HepG2 (cell line): ENCODE measurements around the gene RSL1D1. TPM values are rescaled to one million over a fixed set of nuclear protein-coding genes. Genes with fewer than 3 reads are reported as not detected.

Source experiments
- BHLHE40 ChIP-seq: IDR thresholded peaks from 2 replicates; pipeline ENCODE4 v1.6.1; 2011; ENCODE audit warnings: low read length, improper control_type of control experiment
- CENPBD1 ChIP-seq: sonication (generic); formaldehyde crosslinking; IDR thresholded peaks from 2 replicates; pipeline ENCODE4 v1.8.0; 2022; ENCODE audit warnings: missing genetic modification reagents, low read depth, mild to moderate bottlenecking, borderline replicate concordance
- FOXA1 ChIP-seq, 2 experiments: fragments of 450-650 bp in 1 of 2; sonication (generic) in 1 of 2; formaldehyde crosslinking in 1 of 2; IDR thresholded peaks; 2 replicates each; pipeline versions ENCODE4 v1.4.0 to v1.6.1; 2016 to 2020; ENCODE audit warnings: missing genetic modification reagents in 1 of 2
- FOXJ3 ChIP-seq: sonication (generic); formaldehyde crosslinking; IDR thresholded peaks from 2 replicates; pipeline ENCODE4 v1.4.0; 2020; ENCODE audit warnings: missing genetic modification reagents, mild to moderate bottlenecking, borderline replicate concordance
- FOXK2 ChIP-seq: fragments of 450-650 bp; IDR thresholded peaks from 2 replicates; pipeline ENCODE4 v1.6.1; 2016
- KAT8 ChIP-seq: IDR thresholded peaks from 2 replicates; pipeline ENCODE4 v1.6.1; 2016; ENCODE audit warnings: missing genetic modification reagents, missing compliant biosample characterization
- KLF6 ChIP-seq: IDR thresholded peaks from 2 replicates; pipeline ENCODE4 v1.8.0; 2016; ENCODE audit warnings: missing biosample characterization, missing genetic modification reagents
- NFE2L2 ChIP-seq: fragments of 150-350 bp; IDR thresholded peaks from 2 replicates; pipeline ENCODE4 v1.6.1; 2014; ENCODE audit warnings: low read length
- NFKBIZ ChIP-seq: IDR thresholded peaks from 2 replicates; pipeline ENCODE4 v1.6.1; 2018; ENCODE audit warnings: missing genetic modification reagents, missing compliant biosample characterization
- NONO ChIP-seq, 2 experiments: fragments of 450-650 bp in 1 of 2; sonication (generic) in 1 of 2; formaldehyde crosslinking in 1 of 2; IDR thresholded peaks in 1 of 2; conservative IDR thresholded peaks in 1 of 2; 2 replicates each; pipeline versions ENCODE4 v1.6.1 to v1.8.0; 2017 to 2022; ENCODE audit warnings: mild to moderate bottlenecking in 1 of 2, missing genetic modification reagents in 1 of 2, moderate library complexity in 1 of 2
- POGZ ChIP-seq: sonication (generic); formaldehyde crosslinking; IDR thresholded peaks from 2 replicates; pipeline ENCODE4 v1.4.0; 2020; ENCODE audit warnings: mild to moderate bottlenecking, missing genetic modification reagents
- PPARG ChIP-seq: conservative IDR thresholded peaks from 2 replicates; pipeline ENCODE4 v1.6.1; 2016; ENCODE audit warnings: missing biosample characterization, missing genetic modification reagents
- RFX1 ChIP-seq: fragments of 450-650 bp; IDR thresholded peaks from 2 replicates; pipeline ENCODE4 v1.6.1; 2017
- SRF ChIP-seq: IDR thresholded peaks from 2 replicates; pipeline ENCODE4 v1.6.1; 2011; ENCODE audit warnings: mild to moderate bottlenecking, low read depth, low read length, moderate library complexity
- TCF12 ChIP-seq, 2 experiments: fragments of 450-650 bp in 1 of 2; sonication (generic) in 1 of 2; formaldehyde crosslinking in 1 of 2; IDR thresholded peaks; 2 replicates each; pipeline versions ENCODE4 v1.6.1 to v1.8.0; 2017 to 2022; ENCODE audit warnings: antibody characterized with exemption in 1 of 2, mild to moderate bottlenecking in 1 of 2, missing genetic modification reagents in 1 of 2, moderate library complexity in 1 of 2
- TEAD2 ChIP-seq: sonication (generic); formaldehyde crosslinking; IDR thresholded peaks from 2 replicates; pipeline ENCODE4 v1.9.0; 2021; ENCODE audit warnings: missing genetic modification reagents
- TOE1 ChIP-seq: sonication (generic); formaldehyde crosslinking; IDR thresholded peaks from 2 replicates; pipeline ENCODE4 v1.4.0; 2020; ENCODE audit warnings: mild to moderate bottlenecking, missing genetic modification reagents
- ZBTB7A ChIP-seq: sonication (generic); formaldehyde crosslinking; IDR thresholded peaks from 2 replicates; pipeline ENCODE4 v1.8.0; 2022; ENCODE audit warnings: mild to moderate bottlenecking, missing genetic modification reagents
- ZNF17 ChIP-seq: sonication (generic); formaldehyde crosslinking; IDR thresholded peaks from 2 replicates; pipeline ENCODE4 v1.5.0; 2020; ENCODE audit warnings: mild to moderate bottlenecking, missing genetic modification reagents
- ZNF326 ChIP-seq: sonication (generic); formaldehyde crosslinking; IDR thresholded peaks from 2 replicates; pipeline ENCODE4 v1.4.0; 2020; ENCODE audit warnings: missing genetic modification reagents, borderline replicate concordance
- ZNF513 ChIP-seq: sonication (generic); formaldehyde crosslinking; conservative IDR thresholded peaks from 2 replicates; pipeline ENCODE4 v1.5.0; 2020; ENCODE audit warnings: missing genetic modification reagents
- ZNF558 ChIP-seq: sonication (generic); formaldehyde crosslinking; IDR thresholded peaks from 2 replicates; pipeline ENCODE4 v1.9.0; 2022; ENCODE audit warnings: mild to moderate bottlenecking, missing genetic modification reagents, borderline replicate concordance
- ZNF577 ChIP-seq: sonication (generic); formaldehyde crosslinking; IDR thresholded peaks from 2 replicates; pipeline ENCODE4 v1.4.0; 2020; ENCODE audit warnings: mild to moderate bottlenecking, low read depth, missing genetic modification reagents, borderline replicate concordance
- ZNF652 ChIP-seq: IDR thresholded peaks from 2 replicates; pipeline ENCODE4 v1.6.1; 2016; ENCODE audit warnings: low read depth, borderline replicate concordance
- ZNF839 ChIP-seq: sonication (generic); formaldehyde crosslinking; IDR thresholded peaks from 2 replicates; pipeline ENCODE4 v1.4.0; 2020; ENCODE audit warnings: missing genetic modification reagents, mild to moderate bottlenecking, borderline replicate concordance
- polyA plus RNA-seq, 8 experiments: library from polyadenylated mRNA; depleted of rRNA in 3 of 8; stranded (reverse) in 7 of 8; unstranded in 1 of 8; fragments of >200 nt; fragmentation: Illumina TruSeq in 4 of 8; extraction: Trizol in 4 of 8; gene quantifications; 2 replicates each; pipeline versions ENCODE4 v1.2.1 to v1.2.3, GENCODE V29; 2011 to 2016; ENCODE audit warnings: low read depth in 4 of 8, missing spikeins in 1 of 8, mixed read lengths in 1 of 8; ENCODE audit not compliant: insufficient read depth in 1 of 8
- total RNA-seq, 5 experiments: library from RNA; depleted of rRNA; stranded (reverse); fragments of >200 nt; fragmentation: Illumina TruSeq; extraction: Trizol; gene quantifications; 2 replicates each; pipeline ENCODE4 v1.2.3, GENCODE V29; 2016; ENCODE audit warnings: low read depth in 1 of 5
- TF ChIP-seq, protein P1 (sequence below): sonication (generic); formaldehyde crosslinking; IDR thresholded peaks from 2 replicates; pipeline ENCODE4 v1.8.1; 2023; ENCODE audit warnings: mild to moderate bottlenecking, missing genetic modification reagents

RSL1D1 gene
- total and polyA plus RNA-seq, 2 of the 13 experiments (the other 11 are each of a cell fraction or from before 2014, with no cell fraction given) = 187 to 343 TPM

- no peak for TF ChIP-seq NFE2L2
- no peak for TF ChIP-seq FOXA1 (IDR thresholded peaks at IDR 0.05)
- TF ChIP-seq FOXA1 (CRISPR knock-in tag; IDR thresholded peaks at IDR 0.05) = peak; percentile 83
- TF ChIP-seq ZNF839 (CRISPR knock-in tag) = no peak
- TF ChIP-seq ZBTB7A (CRISPR knock-in tag) = no peak
- TF ChIP-seq ZNF326 = no peak
- TF ChIP-seq NFKBIZ (CRISPR knock-in tag) = no peak
- TF ChIP-seq TEAD2 = no peak
- TF ChIP-seq FOXJ3 (CRISPR knock-in tag) = no peak
- 0 out of 2 replicates have a peak, but pooled peaks have one; percentile 30 for TF ChIP-seq KAT8 (CRISPR knock-in tag)
- TF ChIP-seq ZNF17 (CRISPR knock-in tag) = no peak
- no peak for TF ChIP-seq KLF6 (CRISPR knock-in tag)
- TF ChIP-seq ZNF577 (CRISPR knock-in tag) = no peak
- no peak for TF ChIP-seq RFX1
- TF ChIP-seq BHLHE40 = 0 out of 2 replicates have a peak, but pooled peaks have one; percentile 7
- no peak for TF ChIP-seq POGZ (CRISPR knock-in tag)
- TF ChIP-seq ZNF513 (CRISPR knock-in tag) = no peak
- no peak for TF ChIP-seq ZNF652
- TF ChIP-seq, protein P1, sequence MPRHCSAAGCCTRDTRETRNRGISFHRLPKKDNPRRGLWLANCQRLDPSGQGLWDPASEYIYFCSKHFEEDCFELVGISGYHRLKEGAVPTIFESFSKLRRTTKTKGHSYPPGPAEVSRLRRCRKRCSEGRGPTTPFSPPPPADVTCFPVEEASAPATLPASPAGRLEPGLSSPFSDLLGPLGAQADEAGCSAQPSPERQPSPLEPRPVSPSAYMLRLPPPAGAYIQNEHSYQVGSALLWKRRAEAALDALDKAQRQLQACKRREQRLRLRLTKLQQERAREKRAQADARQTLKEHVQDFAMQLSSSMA (CRISPR knock-in tag) = no peak
- no peak for TF ChIP-seq PPARG (CRISPR knock-in tag)
- TF ChIP-seq FOXK2 = peak; percentile 68
- TF ChIP-seq TOE1 (CRISPR knock-in tag) = no peak
- TF ChIP-seq ZNF558 = no peak
- no peak for TF ChIP-seq CENPBD1
- TF ChIP-seq SRF = no peak
- no peak for TF ChIP-seq TCF12 (IDR thresholded peaks at IDR 0.05)
- TF ChIP-seq TCF12 (CRISPR knock-in tag; IDR thresholded peaks at IDR 0.05) = no peak
- no peak for TF ChIP-seq NONO (IDR thresholded peaks at IDR 0.05)
- no peak for TF ChIP-seq NONO (CRISPR knock-in tag; conservative IDR thresholded peaks at IDR 0.05)
These were observed 17.2 kb downstream of the RSL1D1 start (continued) for GRCh38 chr16:11833951-11834695.
